Body of pancreas (tissue), 4 donors: Measurements from ENCODE around the gene FXR1.
"Not testable (repeated sequence)": the region's sequence is repeated elsewhere in the genome, so short reads cannot be mapped to it uniquely, and the experiment has no call there.

ENCODE experiments used
- CTCF ChIP-seq, 7 experiments: fragments of 450-650 bp in 4 of 7; fragments of 200-600 bp in 3 of 7; sonication (generic) in 3 of 7; IDR thresholded peaks; one replicate each; pipeline ENCODE4 v1.5.1; 2016 to 2019; ENCODE audit warnings: antibody characterized with exemption in 7 of 7
- POLR2A ChIP-seq, 3 donors: fragments of 450-650 bp; IDR thresholded peaks; one replicate each; pipeline ENCODE4 v1.6.1; 2016; ENCODE audit warnings: antibody characterized with exemption in 3 of 3, mild to moderate bottlenecking in 2 of 3

DNA sequence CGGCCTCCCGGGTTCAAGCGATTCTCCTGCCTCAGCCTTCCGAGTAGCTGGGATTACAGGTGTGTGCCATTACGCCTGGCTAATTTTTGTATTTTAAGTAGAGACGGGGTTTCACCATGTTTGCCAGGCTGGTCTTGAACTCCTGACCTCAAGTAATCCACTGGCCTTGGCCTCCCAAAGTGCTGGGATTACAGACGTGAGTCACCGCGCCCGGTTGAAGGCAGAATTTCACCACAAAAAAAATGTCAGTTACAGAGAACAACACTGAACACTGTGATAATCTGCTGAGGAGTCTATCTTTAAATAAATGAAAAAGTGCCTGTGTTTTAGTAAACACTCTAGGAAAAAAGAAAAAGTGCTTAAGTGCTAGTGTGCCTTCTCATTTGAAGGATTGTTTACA lies 73.9 kb downstream of the FXR1 start:
- TF ChIP-seq POLR2A, CTCF (IDR thresholded peaks at IDR 0.05): not testable (repeated sequence)
